Activated CD8-positive, alpha-beta memory T cell treated with anti-CD3 and anti-CD28 coated beads for 36 hours (primary cell): ENCODE data around the gene KLF15. TPM values are rescaled to one million over a fixed set of nuclear protein-coding genes. Genes with fewer than 3 reads are reported as not detected.

ENCODE experiments used
- CTCF ChIA-PET: fragments of 350-600 bp; sonication (Branson Sonifier 250); formaldehyde crosslinking; loops from one replicate; lab custom pipeline; 2021; ENCODE audit warnings: antibody characterized with exemption; lab: Charles Lee
- POLR2A ChIA-PET: fragments of 350-600 bp; sonication (Branson Sonifier 250); formaldehyde crosslinking; loops from one replicate; lab custom pipeline; 2021; ENCODE audit warnings: antibody characterized with exemption; lab: Charles Lee
- total RNA-seq, 2 experiments: library from RNA; stranded (reverse); gene quantifications; one replicate each; pipeline ENCODE4 v1.2.3, GENCODE V29; 2021

KLF15 gene
- total RNA-seq, 2 experiments from 2014 or later, result 0.34 to 0.42 TPM

GRCh38 chr3:126311338-126311978, 45.8 kb downstream of the KLF15 start:
- POLR2A ChIA-PET, result no interaction called here
- CTCF ChIA-PET, result no interaction called here

- ChIA-PET POLR2A (no interaction called here), CTCF (no interaction called here)
These were observed 46.4 kb downstream of the KLF15 start for GRCh38 chr3:126310816-126311215.

GRCh38 chr3:126309861-126310655, 47.1 kb downstream of the KLF15 start:
- ChIA-PET POLR2A (no interaction called here), CTCF (no interaction called here)

GRCh38 chr3:126309165-126309564, 48.0 kb downstream of the KLF15 start:
- ChIA-PET POLR2A (no interaction called here), CTCF (no interaction called here)

GRCh38 chr3:126308394-126309125, 48.6 kb downstream of the KLF15 start:
- POLR2A ChIA-PET, result no interaction called here
- CTCF ChIA-PET, result no interaction called here

- ChIA-PET POLR2A (no interaction called here), CTCF (no interaction called here)
These were observed 49.4 kb downstream of the KLF15 start for GRCh38 chr3:126307591-126308393.

GRCh38 chr3:126306888-126307482, 50.2 kb downstream of the KLF15 start:
- ChIA-PET CTCF (no interaction called here), POLR2A (no interaction called here)

- ChIA-PET CTCF (no interaction called here), POLR2A (no interaction called here)
These were observed 50.8 kb downstream of the KLF15 start for GRCh38 chr3:126306397-126306796.

GRCh38 chr3:126305427-126305826, 51.8 kb downstream of the KLF15 start:
- CTCF ChIA-PET, result no interaction called here

GRCh38 chr3:126304704-126305103, 52.5 kb downstream of the KLF15 start:
- ChIA-PET CTCF (no interaction called here), POLR2A (no interaction called here)

More at GRCh38 chr3:126305427-126305826, 51.8 kb downstream of the KLF15 start:
- POLR2A ChIA-PET, result interaction anchor here (0.6 kb wide), 1 partner anchor 80 kb away, joined by 5 read pairs; no protein-coding TSS in a partner anchor

- POLR2A ChIA-PET, result no interaction called here
- CTCF ChIA-PET, result no interaction called here
These were observed 52.9 kb downstream of the KLF15 start for GRCh38 chr3:126304291-126304690.

GRCh38 chr3:126303272-126303671, 53.9 kb downstream of the KLF15 start:
- POLR2A ChIA-PET, result no interaction called here
- CTCF ChIA-PET, result no interaction called here

- ChIA-PET CTCF (no interaction called here), POLR2A (no interaction called here)
These were observed 56.3 kb downstream of the KLF15 start for GRCh38 chr3:126300761-126301481.

- CTCF ChIA-PET, result no interaction called here
These were observed 57.0 kb downstream of the KLF15 start for GRCh38 chr3:126300001-126300760.

GRCh38 chr3:126295407-126295939, 61.7 kb downstream of the KLF15 start:
- ChIA-PET POLR2A (no interaction called here), CTCF (no interaction called here)

More at GRCh38 chr3:126300001-126300760, 57.0 kb downstream of the KLF15 start:
- POLR2A ChIA-PET, result no interaction called here

GRCh38 chr3:126294211-126294808, 62.9 kb downstream of the KLF15 start:
- CTCF ChIA-PET, result no interaction called here
- POLR2A ChIA-PET, result no interaction called here
